H1 (cell line): ENCODE data around the gene SECISBP2L. TPM values are rescaled to one million over a fixed set of nuclear protein-coding genes. Genes with fewer than 3 reads are reported as not detected.

Experiments
- CTCF ChIA-PET: fragments of 300-600 bp; sonication (Branson Sonifier 250); formaldehyde crosslinking; loops from one replicate; lab custom pipeline; 2021; ENCODE audit not compliant: partially characterized antibody; lab: Charles Lee
- POLR2A ChIA-PET: fragments of 300-600 bp; sonication (Branson Sonifier 250); formaldehyde crosslinking; loops from one replicate; lab custom pipeline; 2021; ENCODE audit warnings: inconsistent platforms; ENCODE audit not compliant: partially characterized antibody; lab: Charles Lee
- DNase-seq, 2 experiments: peaks; one replicate each; pipeline versions ENCODE4 v3.0.0 to v3.0.0-alpha.2; 2010 to 2022; ENCODE audit warnings: low spot score in 2 of 2, low read depth in 1 of 2, mixed read lengths in 1 of 2
- FAIRE-seq: peaks from 2 replicates; lab custom pipeline; 2011; peaks lifted over from hg19 to GRCh38; lab: Jason Lieb, UNC
- H2AFZ ChIP-seq: 2 replicates; pipeline ENCODE4 v1.8.1; 2012; ENCODE audit warnings: low read length, inconsistent platforms
- H2AK5ac ChIP-seq: 2 replicates; pipeline ENCODE4 v1.6.1; 2013; ENCODE audit warnings: low read depth, low read length
- H2BK120ac ChIP-seq: replicated peaks from 2 replicates; pipeline ENCODE3; 2013; ENCODE audit warnings: low read depth, low read length, inconsistent platforms
- H2BK12ac ChIP-seq: 2 replicates; pipeline ENCODE4 v1.6.1; 2013; ENCODE audit warnings: low read depth, low read length
- H2BK15ac ChIP-seq: 2 replicates; pipeline ENCODE4 v1.6.1; 2013; ENCODE audit warnings: low read length
- H2BK20ac ChIP-seq: 2 replicates; pipeline ENCODE4 v1.6.1; 2013; ENCODE audit warnings: low read length
- H2BK5ac ChIP-seq: 2 replicates; pipeline ENCODE4 v1.6.1; 2013; ENCODE audit warnings: low read depth, low read length
- H3K14ac ChIP-seq: 2 replicates; pipeline ENCODE4 v1.6.1; 2013; ENCODE audit warnings: inconsistent platforms; ENCODE audit not compliant: insufficient read length
- H3K18ac ChIP-seq: 2 replicates; pipeline ENCODE4 v1.6.1; 2013; ENCODE audit warnings: low read length; ENCODE audit errors: extremely low read depth
- H3K23ac ChIP-seq: 2 replicates; pipeline ENCODE4 v1.6.1; 2013; ENCODE audit warnings: inconsistent platforms; ENCODE audit not compliant: insufficient read length
- H3K23me2 ChIP-seq: 2 replicates; pipeline ENCODE4 v1.6.1; 2013; ENCODE audit warnings: low read depth, low read length
- H3K27ac ChIP-seq: 2 replicates; pipeline ENCODE4 v1.6.1; 2011; ENCODE audit warnings: low read depth, low read length, inconsistent platforms
- H3K27me3 ChIP-seq, 4 experiments: replicated peaks in 1 of 4; 1 replicate in 1 of 4; 2 replicates in 3 of 4; pipeline versions ENCODE4 v1.6.1 to v1.8.1; 2011 to 2013; ENCODE audit warnings: low read length in 3 of 4, mild to moderate bottlenecking in 3 of 4, inconsistent platforms in 2 of 4, mixed read lengths in 2 of 4, moderate library complexity in 1 of 4; ENCODE audit not compliant: control insufficient read depth in 3 of 4, insufficient read depth in 3 of 4; ENCODE audit errors: extremely low read depth in 1 of 4
- H3K36me3 ChIP-seq, 4 experiments: 2 replicates each; pipeline versions ENCODE4 v1.6.1 to v1.8.1; 2011 to 2013; ENCODE audit warnings: mild to moderate bottlenecking in 4 of 4, low read length in 3 of 4, moderate library complexity in 2 of 4, control low read depth in 1 of 4, inconsistent platforms in 1 of 4; ENCODE audit not compliant: insufficient read depth in 4 of 4, control insufficient read depth in 2 of 4
- H3K4ac ChIP-seq: replicated peaks from 2 replicates; pipeline ENCODE3; 2013; ENCODE audit warnings: low read length, low read depth, mixed read lengths, inconsistent platforms; ENCODE audit not compliant: insufficient read length
- H3K4me1 ChIP-seq, 4 experiments: replicated peaks in 1 of 4; 1 replicate in 1 of 4; 2 replicates in 3 of 4; pipeline versions ENCODE4 v1.6.1 to v1.8.1; 2011 to 2013; ENCODE audit warnings: low read length in 3 of 4, inconsistent platforms in 2 of 4, mixed read lengths in 1 of 4; ENCODE audit not compliant: insufficient read depth in 4 of 4, control insufficient read depth in 3 of 4
- H3K4me2 ChIP-seq, 2 experiments: 2 replicates each; pipeline versions ENCODE4 v1.6.1 to v1.8.1; 2011 to 2013; ENCODE audit warnings: low read depth in 2 of 2, low read length in 2 of 2, control low read depth in 1 of 2, inconsistent platforms in 1 of 2, mild to moderate bottlenecking in 1 of 2; ENCODE audit not compliant: insufficient read depth in 1 of 2
- H3K4me3 ChIP-seq, 4 experiments: fragments of 200-600, 300-600 bp in 1 of 4; sonication (generic), shearing (Covaris generic), sonication (Bioruptor Twin) in 1 of 4; 2 replicates each; pipeline versions ENCODE4 v1.5.1 to v1.8.1; 2011 to 2016; ENCODE audit warnings: low read length in 4 of 4, low read depth in 3 of 4, control low read depth in 2 of 4, inconsistent platforms in 2 of 4, mild to moderate bottlenecking in 2 of 4, mixed read lengths in 1 of 4, moderate library complexity in 1 of 4; ENCODE audit not compliant: insufficient read depth in 2 of 4; ENCODE audit errors: extremely low read depth in 1 of 4
- H3K56ac ChIP-seq: replicated peaks from 2 replicates; pipeline ENCODE3; 2013; ENCODE audit warnings: low read depth, mild to moderate bottlenecking, mixed read lengths, low read length, inconsistent platforms; ENCODE audit not compliant: insufficient read length
- H3K79me1 ChIP-seq: 2 replicates; pipeline ENCODE4 v1.6.1; 2013; ENCODE audit warnings: low read depth, low read length, control low read depth
- H3K79me2 ChIP-seq, 2 experiments: 2 replicates each; pipeline versions ENCODE4 v1.6.1 to v1.8.1; 2012 to 2013; ENCODE audit warnings: low read length in 2 of 2, mild to moderate bottlenecking in 2 of 2, inconsistent platforms in 1 of 2; ENCODE audit not compliant: insufficient read depth in 2 of 2, control insufficient read depth in 1 of 2
- H3K9ac ChIP-seq, 4 experiments: replicated peaks in 1 of 4; 1 replicate in 1 of 4; 2 replicates in 3 of 4; pipeline versions ENCODE4 v1.6.1 to v1.8.1; 2011 to 2013; ENCODE audit warnings: low read depth in 3 of 4, low read length in 3 of 4, control low read depth in 2 of 4, mild to moderate bottlenecking in 2 of 4, moderate library complexity in 2 of 4, inconsistent platforms in 1 of 4; ENCODE audit errors: extremely low read depth in 1 of 4
- H3K9me3 ChIP-seq, 2 experiments: 2 replicates each; pipeline versions ENCODE4 v1.6.1 to v1.8.1; 2012 to 2013; ENCODE audit warnings: mild to moderate bottlenecking in 2 of 2, moderate library complexity in 2 of 2, control low read depth in 1 of 2, inconsistent platforms in 1 of 2, low read depth in 1 of 2, low read length in 1 of 2, mixed read lengths in 1 of 2; ENCODE audit not compliant: insufficient read depth in 2 of 2
- H4K20me1 ChIP-seq, 2 experiments: replicated peaks in 1 of 2; 2 replicates each; pipeline versions ENCODE3 to v1.8.1; 2011 to 2013; ENCODE audit warnings: inconsistent platforms in 2 of 2, low read length in 2 of 2, mild to moderate bottlenecking in 1 of 2; ENCODE audit not compliant: insufficient read depth in 2 of 2, control insufficient read depth in 1 of 2
- H4K5ac ChIP-seq: 2 replicates; pipeline ENCODE4 v1.6.1; 2013; ENCODE audit warnings: low read length, low read depth, mixed read lengths, inconsistent platforms; ENCODE audit not compliant: insufficient read length
- H4K8ac ChIP-seq: 2 replicates; pipeline ENCODE4 v1.8.0; 2013; ENCODE audit warnings: mild to moderate bottlenecking, moderate library complexity, low read length, inconsistent platforms; ENCODE audit not compliant: insufficient read depth; ENCODE audit errors: extremely low read depth
- H4K91ac ChIP-seq: replicated peaks from 2 replicates; pipeline ENCODE3; 2013; ENCODE audit warnings: low read length, mixed read lengths, inconsistent platforms; ENCODE audit not compliant: insufficient read length
- ASH2L ChIP-seq: fragments of 200-600, 300-600 bp; sonication (generic); IDR thresholded peaks from one replicate; pipeline ENCODE4 v1.7.1; 2017; ENCODE audit warnings: low read length
- CTCF ChIP-seq, 3 experiments: IDR thresholded peaks; 1 replicate in 2 of 3; 2 replicates in 1 of 3; pipeline versions ENCODE4 v1.5.1 to v1.6.1; 2011; ENCODE audit warnings: low read length in 3 of 3, mild to moderate bottlenecking in 3 of 3, inconsistent platforms in 2 of 3, low read depth in 1 of 3, moderate library complexity in 1 of 3; ENCODE audit not compliant: insufficient read depth in 1 of 3; ENCODE audit errors: control extremely low read depth in 1 of 3
- E2F6 ChIP-seq: IDR thresholded peaks from 2 replicates; pipeline ENCODE4 v1.6.1; 2012; ENCODE audit warnings: inconsistent platforms
- GTF2F1 ChIP-seq: IDR thresholded peaks from 2 replicates; pipeline ENCODE4 v1.6.1; 2012; ENCODE audit warnings: low read depth, low read length, improper control_type of control experiment, borderline replicate concordance
- HDAC6 ChIP-seq: IDR thresholded peaks from one replicate; pipeline ENCODE4 v1.7.1; 2012; ENCODE audit warnings: low read depth, mild to moderate bottlenecking, inconsistent platforms, low read length, moderate library complexity
- KDM1A ChIP-seq: fragments of 200-600, 300-600 bp; sonication (generic); IDR thresholded peaks from 2 replicates; pipeline ENCODE4 v1.7.1; 2016; ENCODE audit warnings: mild to moderate bottlenecking, low read length, borderline replicate concordance
- MAFK ChIP-seq: IDR thresholded peaks from 2 replicates; pipeline ENCODE4 v1.6.1; 2012; ENCODE audit warnings: low read depth, mild to moderate bottlenecking, improper control_type of control experiment, low read length
- NANOG ChIP-seq: IDR thresholded peaks from 2 replicates; pipeline ENCODE4 v1.6.1; 2011; ENCODE audit warnings: low read length, low read depth, mild to moderate bottlenecking, inconsistent platforms; ENCODE audit not compliant: insufficient read depth, poor library complexity, severe bottlenecking
- RBBP5 ChIP-seq: IDR thresholded peaks from 2 replicates; pipeline ENCODE4 v1.7.1; 2012; ENCODE audit warnings: low read depth, mild to moderate bottlenecking, inconsistent platforms, low read length, moderate library complexity, borderline replicate concordance
- SIN3A ChIP-seq, 2 experiments: IDR thresholded peaks in 1 of 2; conservative IDR thresholded peaks in 1 of 2; 2 replicates each; pipeline ENCODE4 v1.6.1; 2011 to 2012; ENCODE audit warnings: low read length in 2 of 2, improper control_type of control experiment in 1 of 2, low read depth in 1 of 2, mild to moderate bottlenecking in 1 of 2
- SP1 ChIP-seq: IDR thresholded peaks from 2 replicates; pipeline ENCODE4 v1.6.1; 2011; ENCODE audit warnings: low read depth, low read length
- polyA plus RNA-seq, 7 experiments: library from polyadenylated mRNA; depleted of rRNA in 3 of 7; stranded (reverse) in 5 of 7; unstranded in 2 of 7; fragments of >200 nt in 5 of 7; fragments of 200-250 nt in 2 of 7; gene quantifications; 1 replicate in 5 of 7; 2 replicates in 1 of 7; 4 replicates in 1 of 7; pipeline versions ENCODE4 v1.2.1 to v1.2.3, GENCODE V29; 2011 to 2013; ENCODE audit warnings: missing spikeins in 2 of 7, mixed read lengths in 2 of 7
- total RNA-seq: library from RNA; stranded (reverse); fragmentation: NEBNext Ultra II Directional; extraction: Animal tissue kit (Norgen Biotek cat#: 25700); gene quantifications from 2 replicates; pipeline ENCODE4 v1.2.1, GENCODE V29; 2021

SECISBP2L gene
- total and polyA plus RNA-seq, 2 of the 8 experiments (the other 6 are each of a cell fraction or from before 2014, with no cell fraction given): 7.6 to 22.8 TPM

- FAIRE-seq (no peak), DNase-seq (no peak)
- Histone ChIP-seq H2BK5ac (no peak overlapping the region), H3K9ac (no peak overlapping the region), H3K4me1 (no peaks in the 10 kb centered on the region), H3K36me3 (no peaks in the 10 kb centered on the region), H4K5ac (no peak overlapping the region), H2BK120ac (no peak overlapping the region), H3K56ac (no peak overlapping the region), H4K20me1 (no peaks in the 10 kb centered on the region), H3K27ac (no peak overlapping the region), H3K27me3 (no peaks in the 10 kb centered on the region), H3K18ac (no peak overlapping the region), H3K79me1 (no peaks in the 10 kb centered on the region), H3K4me2 (no peak overlapping the region; a peak in 1 of 4 replicates), H4K8ac (no peak overlapping the region), H3K23me2 (peaks cover 4% of the 10 kb centered on the region), H3K4me3 (no peak overlapping the region), H2BK20ac (no peak overlapping the region), H2BK12ac (no peak overlapping the region), H4K91ac (no peak overlapping the region), H3K9me3 (peaks cover 0 to 5% of the 10 kb centered on the region in 2 experiments; a peak in 1 of 4 replicates), H2BK15ac (no peak overlapping the region), H3K79me2 (peaks cover 0 to 33% of the 10 kb centered on the region in 2 experiments), H2AK5ac (no peak overlapping the region), H3K23ac (no peak overlapping the region), H3K14ac (no peak overlapping the region), H2AFZ (no peak overlapping the region), H3K4ac (no peak overlapping the region)
- ChIA-PET CTCF (interaction anchor here (0.8 to 4.9 kb wide), 3 partner anchors 10 to 14 kb away, joined by 3 to 25 read pairs (median 3); no protein-coding TSS in a partner anchor), POLR2A (interaction anchor here (0.6 to 1.8 kb wide), 5 partner anchors 12 to 134 kb away, joined by 3 to 6 read pairs (median 3); partner anchors contain the start of gene COPS2)
- TF ChIP-seq NANOG (no peak), KDM1A (no peak), HDAC6 (no peak), E2F6 (no peak), CTCF (IDR thresholded peaks at IDR 0.05; ENCODE audit: control extremely low read depth in 1 of 3, insufficient read depth in 1 of 3, low read depth in 1 of 3, low read length in 3 of 3) (no peak), ASH2L (no peak), SIN3A (conservative IDR thresholded peaks at IDR 0.05 in 1 of 2, IDR thresholded peaks at IDR 0.05 in 1 of 2; ENCODE audit: low read depth in 1 of 2, low read length in 2 of 2) (no peak), MAFK (no peak), RBBP5 (no peak), SP1 (no peak), GTF2F1 (no peak)
Measured at GRCh38 chr15:49047456-49047855, 1.2 kb upstream of the SECISBP2L start.
